ENCODE data around the gene DNAAF5. TPM values are rescaled to one million over a fixed set of nuclear protein-coding genes. Genes with fewer than 3 reads are reported as not detected.
A peak's percentile ranks its signal among the peaks of the same experiment; 100 is the strongest.

The DNAAF5 gene
- total RNA-seq, 1 donor from 2014 or later = 59.7 TPM

- DNase-seq (ENCODE audit: low read depth) = peak; percentile 45
- TF ChIP-seq CTCF (IDR thresholded peaks at IDR 0.05; ENCODE audit: insufficient read depth, low read length, poor library complexity, severe bottlenecking) = no peak
- peaks cover 1% of the 10 kb centered on the region for H3K36me3 ChIP-seq (ENCODE audit: control insufficient read depth, insufficient read depth, low read length)
- H3K4me3 ChIP-seq (ENCODE audit: low read depth, low read length) = no peak overlapping the region
- no peaks in the 10 kb centered on the region for H3K27me3 ChIP-seq (ENCODE audit: control insufficient read depth, insufficient read depth, low read length)
These were observed 1.1 kb upstream of the DNAAF5 start for GRCh38 chr7:725223-726005.

GRCh38 chr7:726854-727103 is 280 bp downstream of the DNAAF5 start:
- H3K27me3 ChIP-seq (ENCODE audit: control insufficient read depth, insufficient read depth, low read length) = no peaks in the 10 kb centered on the region
- no peak for TF ChIP-seq CTCF (IDR thresholded peaks at IDR 0.05; ENCODE audit: insufficient read depth, low read length, poor library complexity, severe bottlenecking)
- H3K4me3 ChIP-seq (ENCODE audit: low read depth, low read length) = peak overlapping the region; percentile 53
- DNase-seq (ENCODE audit: low read depth) = no peak
- H3K36me3 ChIP-seq (ENCODE audit: control insufficient read depth, insufficient read depth, low read length) = peaks cover 1% of the 10 kb centered on the region

GRCh38 chr7:727104-727805 is 756 bp downstream of the DNAAF5 start, which contains the start of gene PRKAR1B:
Gene PRKAR1B (minus strand): TSS chr7:727281. CDS start chr7:711505, 15,776 bp downstream.
- H3K36me3 ChIP-seq (ENCODE audit: control insufficient read depth, insufficient read depth, low read length) = peaks cover 2% of the 10 kb centered on the region
- no peak for DNase-seq (ENCODE audit: low read depth)
- peak within 1 kb of the TSS; percentile 53 for H3K4me3 ChIP-seq (ENCODE audit: low read depth, low read length)
- TF ChIP-seq CTCF (IDR thresholded peaks at IDR 0.05; ENCODE audit: insufficient read depth, low read length, poor library complexity, severe bottlenecking) = no peak
- H3K27me3 ChIP-seq (ENCODE audit: control insufficient read depth, insufficient read depth, low read length) = no peaks in the 10 kb centered on the region

GRCh38 chr7:727806-728460 is 1.4 kb downstream of the DNAAF5 start:
- H3K36me3 ChIP-seq (ENCODE audit: control insufficient read depth, insufficient read depth, low read length) = peaks cover 3% of the 10 kb centered on the region
- TF ChIP-seq CTCF (IDR thresholded peaks at IDR 0.05; ENCODE audit: insufficient read depth, low read length, poor library complexity, severe bottlenecking) = no peak
- no peak for DNase-seq (ENCODE audit: low read depth)
- no peaks in the 10 kb centered on the region for H3K27me3 ChIP-seq (ENCODE audit: control insufficient read depth, insufficient read depth, low read length)
- H3K4me3 ChIP-seq (ENCODE audit: low read depth, low read length) = peak overlapping the region; percentile 53

GRCh38 chr7:728602-729001 is 2.1 kb downstream of the DNAAF5 start:
- no peak overlapping the region for H3K4me3 ChIP-seq (ENCODE audit: low read depth, low read length)
- no peak for TF ChIP-seq CTCF (IDR thresholded peaks at IDR 0.05; ENCODE audit: insufficient read depth, low read length, poor library complexity, severe bottlenecking)
- H3K27me3 ChIP-seq (ENCODE audit: control insufficient read depth, insufficient read depth, low read length) = no peaks in the 10 kb centered on the region
- no peak for DNase-seq (ENCODE audit: low read depth)
- peaks cover 3% of the 10 kb centered on the region for H3K36me3 ChIP-seq (ENCODE audit: control insufficient read depth, insufficient read depth, low read length)
